ENCODE data around the gene TTLL8. TPM values are rescaled to one million over a fixed set of nuclear protein-coding genes. Genes with fewer than 3 reads are reported as not detected.

TTLL8 gene
- total RNA-seq, 3 donors from 2014 or later (not counting 1 experiment from before 2014, with no cell fraction given), result not detected

DNA sequence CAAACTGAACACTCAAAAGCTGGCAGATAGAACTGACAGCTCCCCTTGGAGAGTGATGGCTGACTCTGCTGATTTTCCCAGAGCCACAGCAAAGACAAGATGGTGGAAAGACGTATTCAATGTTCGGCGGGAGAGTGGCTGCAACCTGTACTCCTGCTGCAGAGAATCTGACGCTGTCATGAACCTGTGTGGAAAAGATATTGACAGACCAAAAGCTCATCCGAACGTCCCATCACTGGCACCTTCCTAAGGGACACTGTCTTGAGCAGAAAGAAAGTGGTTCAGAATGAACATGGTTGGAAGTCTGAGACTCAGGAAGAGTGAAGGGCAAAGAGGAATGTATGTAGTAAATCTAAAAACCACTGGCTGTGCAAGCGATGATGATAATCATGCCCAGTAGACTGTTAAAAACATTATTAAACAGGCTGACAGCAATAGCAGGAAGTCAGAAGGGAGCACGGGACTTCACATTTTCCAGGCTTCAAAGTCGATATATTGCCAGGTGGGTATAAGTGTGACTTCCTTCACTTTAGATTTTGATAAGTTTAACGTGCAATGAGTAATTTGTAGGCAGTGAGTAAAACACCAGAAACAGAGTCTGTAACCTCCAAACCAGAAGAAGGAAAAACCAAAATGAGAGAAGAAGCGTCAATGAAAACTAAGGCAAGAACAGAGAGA is 39.4 kb downstream of the TTLL8 start:
- Histone ChIP-seq H3K27me3 (ENCODE audit: control insufficient read depth, insufficient read depth, low read length) (peaks cover 4% of the 10 kb centered on the region), H3K36me3 (ENCODE audit: control insufficient read depth, insufficient read depth, low read length) (no peaks in the 10 kb centered on the region), H3K4me3 (ENCODE audit: low read length) (no peak overlapping the region), H3K27ac (ENCODE audit: low read length) (no peak overlapping the region), H3K9me3 (ENCODE audit: control insufficient read depth, insufficient read depth, low read length) (no peaks in the 10 kb centered on the region), H3K4me1 (ENCODE audit: control insufficient read depth, insufficient read depth, low read length) (peaks cover 47% of the 10 kb centered on the region)
- ATAC-seq (peak; percentile 54 to 68 (median 68)), DNase-seq (peak in 1 of 2 donors; percentile 75)
- no peaks in the 10 kb centered on the region for H3K9me3 Mint-ChIP-seq
- H3K4me3 Mint-ChIP-seq, result no peak overlapping the region
- TF ChIP-seq, protein P1, sequence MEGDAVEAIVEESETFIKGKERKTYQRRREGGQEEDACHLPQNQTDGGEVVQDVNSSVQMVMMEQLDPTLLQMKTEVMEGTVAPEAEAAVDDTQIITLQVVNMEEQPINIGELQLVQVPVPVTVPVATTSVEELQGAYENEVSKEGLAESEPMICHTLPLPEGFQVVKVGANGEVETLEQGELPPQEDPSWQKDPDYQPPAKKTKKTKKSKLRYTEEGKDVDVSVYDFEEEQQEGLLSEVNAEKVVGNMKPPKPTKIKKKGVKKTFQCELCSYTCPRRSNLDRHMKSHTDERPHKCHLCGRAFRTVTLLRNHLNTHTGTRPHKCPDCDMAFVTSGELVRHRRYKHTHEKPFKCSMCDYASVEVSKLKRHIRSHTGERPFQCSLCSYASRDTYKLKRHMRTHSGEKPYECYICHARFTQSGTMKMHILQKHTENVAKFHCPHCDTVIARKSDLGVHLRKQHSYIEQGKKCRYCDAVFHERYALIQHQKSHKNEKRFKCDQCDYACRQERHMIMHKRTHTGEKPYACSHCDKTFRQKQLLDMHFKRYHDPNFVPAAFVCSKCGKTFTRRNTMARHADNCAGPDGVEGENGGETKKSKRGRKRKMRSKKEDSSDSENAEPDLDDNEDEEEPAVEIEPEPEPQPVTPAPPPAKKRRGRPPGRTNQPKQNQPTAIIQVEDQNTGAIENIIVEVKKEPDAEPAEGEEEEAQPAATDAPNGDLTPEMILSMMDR (IDR thresholded peaks at IDR 0.05), result no peak
- WGBS (ENCODE audit: insufficient coverage), result 38% methylated on average over 11 of the region's 11 CpGs
- no peaks in the 10 kb centered on the region for H3K36me3 Mint-ChIP-seq
- intact Hi-C loops (cut with micrococcal nuclease), result no loop called here
- peaks cover 0 to 9% of the 10 kb centered on the region in 2 donors for H3K27me3 Mint-ChIP-seq (ENCODE audit: low read depth in 2 of 2)
- peaks cover 13 to 24% of the 10 kb centered on the region in 2 donors for H3K4me1 Mint-ChIP-seq
- H3K27ac Mint-ChIP-seq, result peak overlapping the region in 1 of 2 donors; percentile 6

DNA sequence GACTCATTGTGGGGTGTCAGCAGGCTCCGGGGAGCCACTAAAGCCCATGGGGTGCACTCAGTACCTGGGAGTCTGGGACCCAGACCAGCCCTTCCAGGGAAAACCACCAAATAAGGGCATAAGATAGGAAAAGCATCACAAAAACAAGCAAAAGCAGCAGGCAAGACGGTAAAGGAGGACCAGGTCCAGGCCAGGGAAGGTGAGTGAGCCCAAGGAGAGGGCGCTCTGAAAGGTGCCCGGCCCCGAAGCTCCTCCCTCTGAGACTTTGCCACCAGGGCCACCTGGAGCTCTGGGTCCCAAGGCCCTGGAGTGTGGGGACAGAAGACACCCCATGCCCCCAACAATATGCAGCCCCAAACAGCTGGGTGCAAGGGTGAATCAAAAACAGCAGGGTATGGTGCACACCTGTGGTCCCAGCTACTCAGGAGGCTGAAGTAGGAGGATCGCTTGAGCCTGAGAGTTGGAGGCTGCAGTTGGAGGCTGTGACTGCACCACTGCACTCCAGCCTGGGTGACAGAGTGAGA is 40.3 kb downstream of the TTLL8 start:
- intact Hi-C loops (cut with micrococcal nuclease), result no loop called here
- Histone ChIP-seq H3K9me3 (ENCODE audit: control insufficient read depth, insufficient read depth, low read length) (no peaks in the 10 kb centered on the region), H3K36me3 (ENCODE audit: control insufficient read depth, insufficient read depth, low read length) (no peaks in the 10 kb centered on the region), H3K4me1 (ENCODE audit: control insufficient read depth, insufficient read depth, low read length) (peaks cover 47% of the 10 kb centered on the region), H3K27me3 (ENCODE audit: control insufficient read depth, insufficient read depth, low read length) (peaks cover 4% of the 10 kb centered on the region), H3K27ac (ENCODE audit: low read length) (no peak overlapping the region), H3K4me3 (ENCODE audit: low read length) (no peak overlapping the region)
- DNase-seq (no peak), ATAC-seq (no peak)
- TF ChIP-seq, protein P1 (IDR thresholded peaks at IDR 0.05), result no peak
- peaks cover 13 to 24% of the 10 kb centered on the region in 2 donors for H3K4me1 Mint-ChIP-seq
- peaks cover 0 to 15% of the 10 kb centered on the region in 2 donors for H3K27me3 Mint-ChIP-seq (ENCODE audit: low read depth in 2 of 2)
- 93% methylated on average over 6 of the region's 6 CpGs for WGBS (ENCODE audit: insufficient coverage)
- no peak overlapping the region for H3K27ac Mint-ChIP-seq
- no peaks in the 10 kb centered on the region for H3K36me3 Mint-ChIP-seq
- H3K9me3 Mint-ChIP-seq, result no peaks in the 10 kb centered on the region
- H3K4me3 Mint-ChIP-seq, result no peak overlapping the region

GRCh38 chr22:50016988-50017700 is 41.0 kb downstream of the TTLL8 start:
- Histone ChIP-seq H3K27me3 (ENCODE audit: control insufficient read depth, insufficient read depth, low read length) (peaks cover 4% of the 10 kb centered on the region), H3K27ac (ENCODE audit: low read length) (no peak overlapping the region), H3K4me1 (ENCODE audit: control insufficient read depth, insufficient read depth, low read length) (peaks cover 47% of the 10 kb centered on the region), H3K9me3 (ENCODE audit: control insufficient read depth, insufficient read depth, low read length) (no peaks in the 10 kb centered on the region), H3K36me3 (ENCODE audit: control insufficient read depth, insufficient read depth, low read length) (no peaks in the 10 kb centered on the region), H3K4me3 (ENCODE audit: low read length) (no peak overlapping the region)
- peaks cover 13 to 24% of the 10 kb centered on the region in 2 donors for H3K4me1 Mint-ChIP-seq
- 72% methylated on average over 21 of the region's 21 CpGs for WGBS (ENCODE audit: insufficient coverage)
- TF ChIP-seq, protein P1 (IDR thresholded peaks at IDR 0.05), result no peak
- intact Hi-C loops (cut with micrococcal nuclease), result no loop called here
- peaks cover 0 to 18% of the 10 kb centered on the region in 2 donors for H3K27me3 Mint-ChIP-seq (ENCODE audit: low read depth in 2 of 2)
- H3K36me3 Mint-ChIP-seq, result no peaks in the 10 kb centered on the region
- no peak overlapping the region for H3K4me3 Mint-ChIP-seq
- DNase-seq (peak in 1 of 2 donors; percentile 64), ATAC-seq (no peak)
- no peak overlapping the region for H3K27ac Mint-ChIP-seq
- H3K9me3 Mint-ChIP-seq, result no peaks in the 10 kb centered on the region
